ENCODE results near the gene TFIP11. TPM values are rescaled to one million over a fixed set of nuclear protein-coding genes. Genes with fewer than 3 reads are reported as not detected.

The TFIP11 gene
- total and polyA plus RNA-seq, 2 donors (not counting 1 experiment from before 2014, with no cell fraction given) = 33.5 to 82.8 TPM

DNA sequence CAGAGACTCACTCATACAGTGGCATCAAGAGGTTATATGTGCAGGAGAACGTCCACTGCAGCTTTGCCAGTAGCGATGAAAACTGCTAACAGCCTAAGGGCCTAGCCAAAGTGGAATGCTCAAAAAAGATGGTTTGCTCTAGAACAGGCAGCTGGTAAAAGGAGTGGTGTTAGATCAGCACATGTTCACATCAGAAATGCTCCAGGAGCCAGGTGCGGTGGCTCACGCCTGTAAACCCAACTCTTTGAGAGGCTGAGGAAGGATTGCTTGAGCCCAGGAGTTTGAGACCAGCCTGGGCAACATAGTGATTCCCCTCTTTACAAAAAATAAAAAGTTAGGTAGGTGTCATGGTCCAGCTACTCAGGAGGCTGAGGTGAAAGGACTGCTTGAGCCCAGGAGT lies 10.3 kb upstream of the TFIP11 start:
- no peaks in the 10 kb centered on the region for H3K27me3 Mint-ChIP-seq
- no peaks in the 10 kb centered on the region for H3K9me3 Mint-ChIP-seq (ENCODE audit: insufficient read depth)
- no peaks in the 10 kb centered on the region for H4K20me1 ChIP-seq (ENCODE audit: control insufficient read depth, insufficient read depth, low read length, poor library complexity, severe bottlenecking)
- ChIA-PET POLR2A (no interaction called here), CTCF (interaction anchor here (1.2 kb wide), 1 partner anchor 9 kb away, joined by 3 read pairs; no protein-coding TSS in a partner anchor)
- H3K27ac ChIP-seq (ENCODE audit: low read length in 2 of 2) = no peak overlapping the region
- H3K4me3 Mint-ChIP-seq = no peak overlapping the region
- no peak overlapping the region for H3K9ac ChIP-seq (ENCODE audit: low read length)
- no peak overlapping the region for H3K27ac Mint-ChIP-seq
- WGBS (ENCODE audit: insufficient coverage) = 100% methylated on average over 4 of the region's 4 CpGs
- H3K4me3 ChIP-seq (ENCODE audit: control extremely low read depth in 1 of 5, extremely low read depth in 1 of 5, insufficient read depth in 1 of 5, low read depth in 2 of 5, low read length in 4 of 5) = no peak overlapping the region
- ATAC-seq (ENCODE audit: low read depth) = no peak
- intact Hi-C loops (cut with micrococcal nuclease) = no loop called here
- H3K27me3 ChIP-seq (replicated peaks in 1 of 4; ENCODE audit: control extremely low read depth in 1 of 4, control insufficient read depth in 3 of 4, insufficient read depth in 4 of 4, low read length in 3 of 4) = no peaks in the 10 kb centered on the region
- peaks cover 5 to 6% of the 10 kb centered on the region in 2 donors for H3K4me1 ChIP-seq (ENCODE audit: control insufficient read depth in 2 of 2, insufficient read depth in 2 of 2, low read length in 2 of 2)
- H3K4me2 ChIP-seq (replicated peaks; ENCODE audit: low read depth, low read length, poor library complexity, severe bottlenecking) = no peak overlapping the region
- H3K9me3 ChIP-seq (ENCODE audit: control extremely low read depth in 1 of 3, control insufficient read depth in 2 of 3, insufficient read depth in 1 of 3, low read length in 2 of 3) = no peaks in the 10 kb centered on the region
- TF ChIP-seq, protein P1, sequence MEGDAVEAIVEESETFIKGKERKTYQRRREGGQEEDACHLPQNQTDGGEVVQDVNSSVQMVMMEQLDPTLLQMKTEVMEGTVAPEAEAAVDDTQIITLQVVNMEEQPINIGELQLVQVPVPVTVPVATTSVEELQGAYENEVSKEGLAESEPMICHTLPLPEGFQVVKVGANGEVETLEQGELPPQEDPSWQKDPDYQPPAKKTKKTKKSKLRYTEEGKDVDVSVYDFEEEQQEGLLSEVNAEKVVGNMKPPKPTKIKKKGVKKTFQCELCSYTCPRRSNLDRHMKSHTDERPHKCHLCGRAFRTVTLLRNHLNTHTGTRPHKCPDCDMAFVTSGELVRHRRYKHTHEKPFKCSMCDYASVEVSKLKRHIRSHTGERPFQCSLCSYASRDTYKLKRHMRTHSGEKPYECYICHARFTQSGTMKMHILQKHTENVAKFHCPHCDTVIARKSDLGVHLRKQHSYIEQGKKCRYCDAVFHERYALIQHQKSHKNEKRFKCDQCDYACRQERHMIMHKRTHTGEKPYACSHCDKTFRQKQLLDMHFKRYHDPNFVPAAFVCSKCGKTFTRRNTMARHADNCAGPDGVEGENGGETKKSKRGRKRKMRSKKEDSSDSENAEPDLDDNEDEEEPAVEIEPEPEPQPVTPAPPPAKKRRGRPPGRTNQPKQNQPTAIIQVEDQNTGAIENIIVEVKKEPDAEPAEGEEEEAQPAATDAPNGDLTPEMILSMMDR (IDR thresholded peaks at IDR 0.05) = no peak
- no peak for TF ChIP-seq EZH2 (IDR thresholded peaks at IDR 0.05; ENCODE audit: borderline replicate concordance, insufficient read depth, low read depth, low read length, poor library complexity, severe bottlenecking)
- H3K36me3 ChIP-seq (replicated peaks in 1 of 2; ENCODE audit: control extremely low read depth in 1 of 2, control insufficient read depth in 1 of 2, extremely low read depth in 1 of 2, insufficient read depth in 2 of 2, low read length in 1 of 2) = peaks cover 1 to 15% of the 10 kb centered on the region in 2 experiments
- no peaks in the 10 kb centered on the region for H3K79me2 ChIP-seq (ENCODE audit: control insufficient read depth, insufficient read depth, low read length)
- no peak for DNase-seq
- peaks cover 3% of the 10 kb centered on the region for H3K4me1 Mint-ChIP-seq
- H2AFZ ChIP-seq (ENCODE audit: insufficient read depth, low read depth, low read length, poor library complexity, severe bottlenecking) = no peak overlapping the region

DNA sequence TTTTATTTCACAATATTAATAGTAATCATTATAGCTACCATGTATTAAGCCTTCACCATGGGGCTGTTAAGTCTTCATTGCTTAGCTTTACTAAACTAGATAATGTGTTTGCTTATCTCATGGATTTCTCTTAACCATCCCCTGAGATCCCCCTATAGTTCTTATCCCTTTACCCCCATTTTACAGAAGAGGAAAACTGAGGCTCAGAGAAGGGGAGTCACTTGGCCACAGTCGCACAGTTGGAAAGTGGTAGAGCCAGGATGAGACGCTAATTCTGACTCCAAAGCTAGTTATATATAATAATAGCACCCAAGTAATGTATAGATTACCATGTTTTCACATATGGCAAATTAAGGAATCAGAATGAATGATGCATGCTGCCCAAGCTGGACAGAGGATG lies 9.7 kb upstream of the TFIP11 start:
- H3K79me2 ChIP-seq (ENCODE audit: control insufficient read depth, insufficient read depth, low read length) = no peaks in the 10 kb centered on the region
- ChIA-PET POLR2A (no interaction called here), CTCF (interaction anchor here (1.2 kb wide), 1 partner anchor 9 kb away, joined by 3 read pairs; no protein-coding TSS in a partner anchor)
- Mint-ChIP-seq H3K4me3 (no peak overlapping the region), H3K27me3 (no peaks in the 10 kb centered on the region), H3K4me1 (peaks cover 3% of the 10 kb centered on the region), H3K27ac (no peak overlapping the region), H3K9me3 (ENCODE audit: insufficient read depth) (no peaks in the 10 kb centered on the region)
- H3K27ac ChIP-seq (ENCODE audit: low read length in 2 of 2) = no peak overlapping the region
- H2AFZ ChIP-seq (ENCODE audit: insufficient read depth, low read depth, low read length, poor library complexity, severe bottlenecking) = no peak overlapping the region
- H3K27me3 ChIP-seq (replicated peaks in 1 of 4; ENCODE audit: control extremely low read depth in 1 of 4, control insufficient read depth in 3 of 4, insufficient read depth in 4 of 4, low read length in 3 of 4) = no peaks in the 10 kb centered on the region
- no peak for TF ChIP-seq EZH2 (IDR thresholded peaks at IDR 0.05; ENCODE audit: borderline replicate concordance, insufficient read depth, low read depth, low read length, poor library complexity, severe bottlenecking)
- TF ChIP-seq, protein P1 (IDR thresholded peaks at IDR 0.05) = no peak
- H3K9ac ChIP-seq (ENCODE audit: low read length) = no peak overlapping the region
- H3K4me2 ChIP-seq (replicated peaks; ENCODE audit: low read depth, low read length, poor library complexity, severe bottlenecking) = no peak overlapping the region
- WGBS (ENCODE audit: insufficient coverage) = no CpG with 5 or more reads among the region's 2 CpGs
- ATAC-seq (ENCODE audit: low read depth) (no peak), DNase-seq (no peak)
- H3K4me1 ChIP-seq (ENCODE audit: control insufficient read depth in 2 of 2, insufficient read depth in 2 of 2, low read length in 2 of 2) = peaks cover 5 to 6% of the 10 kb centered on the region in 2 donors
- H3K36me3 ChIP-seq (replicated peaks in 1 of 2; ENCODE audit: control extremely low read depth in 1 of 2, control insufficient read depth in 1 of 2, extremely low read depth in 1 of 2, insufficient read depth in 2 of 2, low read length in 1 of 2) = peaks cover 1 to 10% of the 10 kb centered on the region in 2 experiments
- no peaks in the 10 kb centered on the region for H4K20me1 ChIP-seq (ENCODE audit: control insufficient read depth, insufficient read depth, low read length, poor library complexity, severe bottlenecking)
- H3K4me3 ChIP-seq (ENCODE audit: control extremely low read depth in 1 of 5, extremely low read depth in 1 of 5, insufficient read depth in 1 of 5, low read depth in 2 of 5, low read length in 4 of 5) = no peak overlapping the region
- H3K9me3 ChIP-seq (ENCODE audit: control extremely low read depth in 1 of 3, control insufficient read depth in 2 of 3, insufficient read depth in 1 of 3, low read length in 2 of 3) = no peaks in the 10 kb centered on the region
- intact Hi-C loops (cut with micrococcal nuclease) = no loop called here

Data from B cell (primary cell).